H9 (cell line): ENCODE data around the gene ATP8A2. TPM values are rescaled to one million over a fixed set of nuclear protein-coding genes. Genes with fewer than 3 reads are reported as not detected.

Source experiments
- DNase-seq: peaks from one replicate; pipeline ENCODE4 v3.0.0-alpha.2; 2017
- H2AFZ ChIP-seq: one replicate; pipeline ENCODE4 v1.6.1; 2013; ENCODE audit warnings: mild to moderate bottlenecking, low read length, control low read depth, moderate library complexity
- H2AK5ac ChIP-seq: 2 replicates; pipeline ENCODE4 v1.6.1; 2013; ENCODE audit warnings: low read length, control low read depth, mixed read lengths; ENCODE audit not compliant: insufficient read length
- H2BK120ac ChIP-seq: one replicate; pipeline ENCODE4 v1.6.1; 2013; ENCODE audit warnings: low read depth, mild to moderate bottlenecking, low read length, control low read depth, inconsistent platforms; ENCODE audit not compliant: poor library complexity, severe bottlenecking
- H2BK12ac ChIP-seq: 2 replicates; pipeline ENCODE4 v1.6.1; 2013; ENCODE audit warnings: low read length, control low read depth, mixed read lengths, low read depth; ENCODE audit not compliant: insufficient read length
- H2BK15ac ChIP-seq: 2 replicates; pipeline ENCODE4 v1.6.1; 2013; ENCODE audit warnings: low read depth, low read length, control low read depth
- H2BK20ac ChIP-seq: one replicate; pipeline ENCODE4 v1.6.1; 2013; ENCODE audit warnings: low read depth, mild to moderate bottlenecking, low read length, control low read depth, inconsistent platforms; ENCODE audit not compliant: poor library complexity, severe bottlenecking
- H2BK5ac ChIP-seq: 2 replicates; pipeline ENCODE4 v1.6.1; 2013; ENCODE audit warnings: low read length, control low read depth, mixed read lengths; ENCODE audit not compliant: insufficient read length
- H3K14ac ChIP-seq: 2 replicates; pipeline ENCODE4 v1.6.1; 2013; ENCODE audit warnings: low read length, control low read depth; ENCODE audit not compliant: insufficient read depth
- H3K18ac ChIP-seq: 2 replicates; pipeline ENCODE4 v1.6.1; 2013; ENCODE audit warnings: low read depth, mild to moderate bottlenecking, mixed read lengths, low read length, control low read depth; ENCODE audit not compliant: insufficient read length
- H3K23ac ChIP-seq: 2 replicates; pipeline ENCODE4 v1.6.1; 2013; ENCODE audit warnings: low read length, control low read depth, mixed read lengths, low read depth; ENCODE audit not compliant: insufficient read length
- H3K23me2 ChIP-seq: 2 replicates; pipeline ENCODE4 v1.6.1; 2013; ENCODE audit warnings: low read depth, mild to moderate bottlenecking, mixed read lengths, low read length, control low read depth; ENCODE audit not compliant: insufficient read length, poor library complexity, severe bottlenecking
- H3K27ac ChIP-seq: 2 replicates; pipeline ENCODE4 v1.5.1; 2013; ENCODE audit warnings: low read length, control low read depth, mixed read lengths, low read depth; ENCODE audit not compliant: insufficient read length
- H3K27me3 ChIP-seq: 2 replicates; pipeline ENCODE4 v1.6.1; 2013; ENCODE audit warnings: low read length, control low read depth, inconsistent platforms; ENCODE audit not compliant: insufficient read depth
- H3K4ac ChIP-seq: 2 replicates; pipeline ENCODE4 v1.6.1; 2013; ENCODE audit warnings: low read depth, mild to moderate bottlenecking, control low read depth, inconsistent platforms, low read length, moderate library complexity
- H3K4me1 ChIP-seq: 2 replicates; pipeline ENCODE4 v1.6.1; 2013; ENCODE audit warnings: low read length, control low read depth, inconsistent platforms; ENCODE audit not compliant: insufficient read depth
- H3K4me2 ChIP-seq: 2 replicates; pipeline ENCODE4 v1.6.1; 2013; ENCODE audit warnings: low read length, control low read depth, mixed read lengths; ENCODE audit not compliant: insufficient read length, insufficient read depth
- H3K56ac ChIP-seq: 2 replicates; pipeline ENCODE4 v1.6.1; 2013; ENCODE audit warnings: low read depth, mild to moderate bottlenecking, mixed read lengths, low read length, control low read depth; ENCODE audit not compliant: insufficient read length
- H3K79me1 ChIP-seq: 2 replicates; pipeline ENCODE4 v1.6.1; 2013; ENCODE audit warnings: low read depth, mild to moderate bottlenecking, moderate library complexity, low read length, control low read depth, inconsistent platforms; ENCODE audit not compliant: insufficient read depth, poor library complexity, severe bottlenecking
- H3K79me2 ChIP-seq: 2 replicates; pipeline ENCODE4 v1.6.1; 2013; ENCODE audit warnings: low read length, control low read depth, inconsistent platforms; ENCODE audit not compliant: insufficient read depth
- H3K9ac ChIP-seq: 2 replicates; pipeline ENCODE4 v1.6.1; 2013; ENCODE audit warnings: low read length, control low read depth, mixed read lengths; ENCODE audit not compliant: insufficient read length; ENCODE audit errors: extremely low read depth
- H3K9me3 ChIP-seq: one replicate; pipeline ENCODE4 v1.6.1; 2013; ENCODE audit warnings: low read depth, low read length, inconsistent platforms; ENCODE audit not compliant: control insufficient read depth
- H3T11ph ChIP-seq: one replicate; pipeline ENCODE4 v1.6.1; 2013; ENCODE audit warnings: mild to moderate bottlenecking, low read length, control low read depth, inconsistent platforms
- H4K20me1 ChIP-seq: one replicate; pipeline ENCODE4 v1.6.1; 2013; ENCODE audit not compliant: control insufficient read depth, insufficient read length, insufficient read depth
- H4K5ac ChIP-seq: 2 replicates; pipeline ENCODE4 v1.6.1; 2013; ENCODE audit warnings: low read depth, mild to moderate bottlenecking, mixed read lengths, low read length, control low read depth; ENCODE audit not compliant: insufficient read length
- H4K8ac ChIP-seq: replicated peaks from 2 replicates; pipeline ENCODE4 v1.6.1; 2013; ENCODE audit warnings: low read length, control low read depth, mixed read lengths, low read depth; ENCODE audit not compliant: insufficient read length
- H4K91ac ChIP-seq: 2 replicates; pipeline ENCODE4 v1.6.1; 2013; ENCODE audit warnings: low read depth, mild to moderate bottlenecking, moderate library complexity, mixed read lengths, low read length, control low read depth; ENCODE audit not compliant: insufficient read length
- H3K27ac Mint-ChIP-seq, 3 experiments: 2 replicates in 2 of 3; 3 replicates in 1 of 3; pipeline ENCODE4 v1.8.0; 2020 to 2021; ENCODE audit warnings: mixed read lengths in 3 of 3, mild to moderate bottlenecking in 1 of 3, moderate library complexity in 1 of 3
- H3K27me3 Mint-ChIP-seq: 2 replicates; pipeline ENCODE4 v1.8.0; 2021; ENCODE audit warnings: low read depth, mild to moderate bottlenecking, moderate library complexity, mixed read lengths
- H3K36me3 Mint-ChIP-seq, 3 experiments: 2 replicates in 2 of 3; 3 replicates in 1 of 3; pipeline ENCODE4 v1.8.0; 2020 to 2021; ENCODE audit warnings: low read depth in 3 of 3, mixed read lengths in 3 of 3; ENCODE audit not compliant: insufficient read depth in 1 of 3
- H3K4me1 Mint-ChIP-seq, 2 experiments: 2 replicates each; pipeline ENCODE4 v1.8.0; 2020; ENCODE audit warnings: mixed read lengths in 2 of 2
- H3K4me3 Mint-ChIP-seq, 2 experiments: 2 replicates in 1 of 2; 3 replicates in 1 of 2; pipeline ENCODE4 v1.8.0; 2020 to 2021; ENCODE audit warnings: mild to moderate bottlenecking in 2 of 2, mixed read lengths in 2 of 2, moderate library complexity in 1 of 2
- H3K9me3 Mint-ChIP-seq, 2 experiments: 2 replicates in 1 of 2; 3 replicates in 1 of 2; pipeline ENCODE4 v1.8.0; 2020; ENCODE audit warnings: mild to moderate bottlenecking in 2 of 2, mixed read lengths in 2 of 2, moderate library complexity in 1 of 2
- WGBS: extraction: QIAGEN DNeasy Blood & Tissue Kit; methylation state at CpG from one replicate; pipeline ENCODE4 v1.1.7; 2013; ENCODE audit warnings: missing lambda C conversion rate, low lambda C conversion rate, mixed read lengths; ENCODE audit not compliant: insufficient read length; ENCODE audit errors: extremely low coverage; 5-methylcytosine and 5-hydroxymethylcytosine counted together
- total RNA-seq: library from RNA; stranded (reverse); gene quantifications from 2 replicates; pipeline ENCODE4 v1.2.1, GENCODE V29; 2021
- TF ChIP-seq, protein P1 (sequence below): fragments of 200-600 bp; sonication (generic); conservative IDR thresholded peaks from 3 replicates; pipeline ENCODE4 v1.8.0; 2021; ENCODE audit warnings: antibody characterized with exemption, mild to moderate bottlenecking

Gene ATP8A2
- total RNA-seq, 1 experiment from 2014 or later, result 18.2 TPM

DNA sequence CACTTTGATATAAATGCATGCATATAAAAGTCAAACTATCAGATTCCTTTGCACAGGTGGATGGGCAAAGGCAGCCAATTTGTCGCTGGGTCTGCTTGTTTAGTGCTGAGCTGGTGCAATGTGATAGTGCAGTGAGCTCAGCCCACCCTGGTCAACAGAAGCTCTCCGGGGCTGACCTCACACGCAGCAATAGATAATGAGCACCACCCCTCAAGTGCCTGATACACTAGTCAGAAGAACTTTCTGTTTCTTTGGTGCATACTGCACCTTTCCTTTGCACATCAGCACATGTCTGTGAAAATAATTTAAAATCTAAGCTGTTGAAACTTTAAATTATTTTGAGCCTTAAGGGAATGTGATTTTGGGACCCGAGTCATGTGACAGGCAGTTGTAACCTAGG is 20.2 kb downstream of the ATP8A2 start:
- Histone ChIP-seq H4K91ac (no peak overlapping the region), H4K20me1 (no peaks in the 10 kb centered on the region), H2AFZ (no peak overlapping the region), H3T11ph (no peak overlapping the region), H3K27me3 (no peaks in the 10 kb centered on the region), H2AK5ac (no peak overlapping the region), H4K8ac (no peak overlapping the region), H3K27ac (no peak overlapping the region), H2BK20ac (no peak overlapping the region), H3K18ac (no peak overlapping the region), H3K9ac (no peak overlapping the region), H3K4me1 (no peaks in the 10 kb centered on the region), H3K4me2 (no peak overlapping the region), H2BK12ac (no peak overlapping the region), H3K23me2 (no peaks in the 10 kb centered on the region), H3K79me2 (no peaks in the 10 kb centered on the region), H2BK15ac (no peak overlapping the region), H3K23ac (no peak overlapping the region), H3K9me3 (no peaks in the 10 kb centered on the region), H4K5ac (no peak overlapping the region), H2BK5ac (no peak overlapping the region), H3K56ac (no peak overlapping the region), H3K79me1 (no peaks in the 10 kb centered on the region), H2BK120ac (no peak overlapping the region), H3K4ac (no peak overlapping the region), H3K14ac (no peak overlapping the region)
- Mint-ChIP-seq H3K9me3 (peaks cover 4 to 5% of the 10 kb centered on the region in 2 experiments; a peak in 3 of 5 replicates), H3K36me3 (peaks cover 0 to 3% (median 0%) of the 10 kb centered on the region in 3 experiments; a peak in 3 of 7 replicates), H3K4me1 (peaks cover 7 to 21% of the 10 kb centered on the region in 2 experiments; a peak in 3 of 4 replicates), H3K4me3 (no peak overlapping the region), H3K27me3 (peaks cover 10% of the 10 kb centered on the region), H3K27ac (no peak overlapping the region)
- TF ChIP-seq, protein P1, sequence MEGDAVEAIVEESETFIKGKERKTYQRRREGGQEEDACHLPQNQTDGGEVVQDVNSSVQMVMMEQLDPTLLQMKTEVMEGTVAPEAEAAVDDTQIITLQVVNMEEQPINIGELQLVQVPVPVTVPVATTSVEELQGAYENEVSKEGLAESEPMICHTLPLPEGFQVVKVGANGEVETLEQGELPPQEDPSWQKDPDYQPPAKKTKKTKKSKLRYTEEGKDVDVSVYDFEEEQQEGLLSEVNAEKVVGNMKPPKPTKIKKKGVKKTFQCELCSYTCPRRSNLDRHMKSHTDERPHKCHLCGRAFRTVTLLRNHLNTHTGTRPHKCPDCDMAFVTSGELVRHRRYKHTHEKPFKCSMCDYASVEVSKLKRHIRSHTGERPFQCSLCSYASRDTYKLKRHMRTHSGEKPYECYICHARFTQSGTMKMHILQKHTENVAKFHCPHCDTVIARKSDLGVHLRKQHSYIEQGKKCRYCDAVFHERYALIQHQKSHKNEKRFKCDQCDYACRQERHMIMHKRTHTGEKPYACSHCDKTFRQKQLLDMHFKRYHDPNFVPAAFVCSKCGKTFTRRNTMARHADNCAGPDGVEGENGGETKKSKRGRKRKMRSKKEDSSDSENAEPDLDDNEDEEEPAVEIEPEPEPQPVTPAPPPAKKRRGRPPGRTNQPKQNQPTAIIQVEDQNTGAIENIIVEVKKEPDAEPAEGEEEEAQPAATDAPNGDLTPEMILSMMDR, result no peak
- no peak for DNase-seq
- no CpG with 5 or more reads among the region's 4 CpGs for WGBS
